Esophagus squamous epithelium (tissue), 5 donors: ENCODE results near the gene GTF2I. TPM values are rescaled to one million over a fixed set of nuclear protein-coding genes. Genes with fewer than 3 reads are reported as not detected.

ENCODE experiments used
- DNase-seq: peaks from one replicate; lab custom pipeline; 2025; lab: John Stamatoyannopoulos, UW
- H3K27ac ChIP-seq, 4 donors: fragments of 200-600 bp; sonication (generic); one replicate each; pipeline ENCODE4 v1.5.1; 2016 to 2019; ENCODE audit warnings: mild to moderate bottlenecking in 1 of 4
- H3K27me3 ChIP-seq, 4 donors: fragments of 200-600 bp; sonication (generic); 1 replicate in 3 of 4; 2 replicates in 1 of 4; pipeline versions ENCODE4 v1.5.1 to v1.6.0; 2017 to 2021; ENCODE audit warnings: antibody characterized with exemption in 1 of 4
- H3K36me3 ChIP-seq, 3 donors: fragments of 200-600 bp; sonication (generic); one replicate each; pipeline ENCODE4 v1.5.1; 2016 to 2019
- H3K4me1 ChIP-seq, 3 donors: fragments of 200-600 bp; sonication (generic); one replicate each; pipeline ENCODE4 v1.5.1; 2017 to 2019
- H3K4me3 ChIP-seq, 4 donors: fragments of 200-600 bp; sonication (generic); 1 replicate in 3 of 4; 2 replicates in 1 of 4; pipeline ENCODE4 v1.5.1; 2016 to 2019; ENCODE audit warnings: mild to moderate bottlenecking in 2 of 4, moderate library complexity in 1 of 4
- H3K9me3 ChIP-seq, 3 donors: fragments of 200-600 bp; sonication (generic); one replicate each; pipeline ENCODE4 v1.5.1; 2016 to 2019
- CTCF ChIP-seq, 6 experiments: fragments of 450-650 bp in 4 of 6; fragments of 200-600 bp in 2 of 6; sonication (generic) in 2 of 6; IDR thresholded peaks; one replicate each; pipeline ENCODE4 v1.5.1; 2016 to 2019; ENCODE audit warnings: antibody characterized with exemption in 6 of 6, mild to moderate bottlenecking in 4 of 6, moderate library complexity in 4 of 6
- POLR2A ChIP-seq, 4 donors: fragments of 450-650 bp; IDR thresholded peaks; one replicate each; pipeline ENCODE4 v1.6.1; 2017; ENCODE audit warnings: antibody characterized with exemption in 4 of 4, mild to moderate bottlenecking in 4 of 4, moderate library complexity in 3 of 4
- WGBS, 2 donors: methylation state at CpG; one replicate each; pipeline ENCODE4 v1.1.5; 2018; 5-methylcytosine and 5-hydroxymethylcytosine counted together
- intact Hi-C: fragments of 100-400 bp; cut with DNase I; formaldehyde crosslinking; loops from one replicate; pipeline ENCODE4 v1.15.0; 2022
- total RNA-seq, 4 donors: library from RNA; depleted of rRNA; stranded (reverse); fragments of >200 nt; gene quantifications; one replicate each; pipeline ENCODE4 v1.1.0, GENCODE V29; 2016
- donor health status: DM: yes; HTN: yes; CAD: no.

Gene GTF2I
- total RNA-seq, 4 donors from 2014 or later = 104 to 146 (median 129) TPM

GRCh38 chr7:74619235-74619860 is 38.2 kb upstream of the GTF2I start:
- WGBS, 2 donors = 79 to 90% methylated on average over 1 to 10 of the region's 14 CpGs
- Histone ChIP-seq H3K9me3 (no peaks in the 10 kb centered on the region), H3K4me3 (no peak overlapping the region), H3K27ac (no peak overlapping the region), H3K36me3 (no peaks in the 10 kb centered on the region), H3K27me3 (no peaks in the 10 kb centered on the region), H3K4me1 (peaks cover 0 to 12% (median 0%) of the 10 kb centered on the region in 3 donors)
- DNase-seq = no peak
- TF ChIP-seq POLR2A (IDR thresholded peaks at IDR 0.05) (no peak), CTCF (IDR thresholded peaks at IDR 0.05) (no peak)
- intact Hi-C loops = no loop called here

- intact Hi-C loops = no loop called here
- 89 to 92% methylated on average over 5 of the region's 5 CpGs for WGBS, 2 donors
Observed at GRCh38 chr7:74622228-74622749, 35.2 kb upstream of the GTF2I start.

GRCh38 chr7:74623135-74623534 is 34.4 kb upstream of the GTF2I start:
- TF ChIP-seq CTCF (IDR thresholded peaks at IDR 0.05) (no peak), POLR2A (IDR thresholded peaks at IDR 0.05) (no peak)
- Histone ChIP-seq H3K4me1 (peaks cover 0 to 23% (median 6%) of the 10 kb centered on the region in 3 donors), H3K27me3 (no peaks in the 10 kb centered on the region), H3K27ac (no peak overlapping the region), H3K36me3 (no peaks in the 10 kb centered on the region), H3K4me3 (no peak overlapping the region), H3K9me3 (no peaks in the 10 kb centered on the region)
- 78 to 80% methylated on average over 6 to 8 of the region's 9 CpGs for WGBS, 2 donors
- DNase-seq = no peak
- intact Hi-C loops = no loop called here

More at GRCh38 chr7:74622228-74622749, 35.2 kb upstream of the GTF2I start:
- Histone ChIP-seq H3K9me3 (no peaks in the 10 kb centered on the region), H3K27me3 (no peaks in the 10 kb centered on the region), H3K4me1 (peaks cover 0 to 20% (median 0%) of the 10 kb centered on the region in 3 donors), H3K27ac (no peak overlapping the region), H3K36me3 (no peaks in the 10 kb centered on the region), H3K4me3 (no peak overlapping the region)
- no peak for DNase-seq
- TF ChIP-seq CTCF (IDR thresholded peaks at IDR 0.05) (no peak), POLR2A (IDR thresholded peaks at IDR 0.05) (no peak)

GRCh38 chr7:74625446-74625845 is 32.1 kb upstream of the GTF2I start:
- Histone ChIP-seq H3K9me3 (no peaks in the 10 kb centered on the region), H3K27ac (peak overlapping the region in 2 of 4 donors; percentile 36 to 52), H3K36me3 (no peaks in the 10 kb centered on the region), H3K4me1 (peaks cover 0 to 32% (median 12%) of the 10 kb centered on the region in 3 donors), H3K27me3 (no peaks in the 10 kb centered on the region), H3K4me3 (no peak overlapping the region)
- intact Hi-C loops = no loop called here
- WGBS, 2 donors = 24 to 27% methylated on average over 3 of the region's 3 CpGs
- peak in 2 of 6 experiments; percentile 6 to 21 for TF ChIP-seq CTCF (IDR thresholded peaks at IDR 0.05)
- TF ChIP-seq POLR2A (IDR thresholded peaks at IDR 0.05) = no peak
- DNase-seq = no peak

GRCh38 chr7:74627661-74628411 is 29.7 kb upstream of the GTF2I start:
- H3K4me3 ChIP-seq = no peak overlapping the region

More at GRCh38 chr7:74627661-74628411, 29.7 kb upstream of the GTF2I start:
- no peaks in the 10 kb centered on the region for H3K36me3 ChIP-seq
- H3K27me3 ChIP-seq = no peaks in the 10 kb centered on the region
- no peak for TF ChIP-seq CTCF (IDR thresholded peaks at IDR 0.05)
- no peak for TF ChIP-seq POLR2A (IDR thresholded peaks at IDR 0.05)
- intact Hi-C loops = no loop called here
- peak overlapping the region; percentile 49 to 77 (median 60) for H3K27ac ChIP-seq
- no peaks in the 10 kb centered on the region for H3K9me3 ChIP-seq
- 22 to 30% methylated on average over 11 to 12 of the region's 12 CpGs for WGBS, 2 donors
- no peak for DNase-seq
- H3K4me1 ChIP-seq = peaks cover 0 to 32% (median 12%) of the 10 kb centered on the region in 3 donors
